GM23338 (cell line): Measurements from ENCODE around the gene IBA57. TPM values are rescaled to one million over a fixed set of nuclear protein-coding genes. Genes with fewer than 3 reads are reported as not detected.

Source experiments
- EZH2 ChIP-seq: fragments of 200-600 bp; sonication (generic); IDR thresholded peaks from one replicate; pipeline ENCODE4 v1.8.0; 2017; ENCODE audit warnings: antibody characterized with exemption, mild to moderate bottlenecking, low read depth; ENCODE audit not compliant: unreplicated experiment
- EZH2phosphoT487 ChIP-seq: fragments of 200-600 bp; sonication (generic); IDR thresholded peaks from one replicate; pipeline ENCODE4 v1.8.1; 2018; ENCODE audit warnings: antibody characterized with exemption; ENCODE audit not compliant: unreplicated experiment
- REST ChIP-seq: IDR thresholded peaks from one replicate; pipeline ENCODE4 v1.6.1; 2018; ENCODE audit warnings: antibody characterized with exemption; ENCODE audit not compliant: unreplicated experiment
- ZNF331 ChIP-seq: fragments of 250-450 bp; sonication (Bioruptor Pico); IDR thresholded peaks from 2 replicates; pipeline ENCODE4 v1.5.0; 2020; ENCODE audit warnings: low read depth, mild to moderate bottlenecking, moderate library complexity
- ZNF462 ChIP-seq: fragments of 250-450 bp; sonication (Bioruptor Pico); IDR thresholded peaks from 2 replicates; pipeline ENCODE4 v1.5.0; 2020; ENCODE audit warnings: mild to moderate bottlenecking, moderate library complexity
- polyA plus RNA-seq: library from polyadenylated mRNA; unstranded; fragments of >200 nt; fragmentation: Nextera tagmentation; extraction: Ambion mirVana; gene quantifications from 2 replicates; pipeline ENCODE4 v1.2.1, GENCODE V29; 2016
- total RNA-seq: library from RNA; depleted of rRNA; stranded (reverse); fragments of >200 nt; shearing (Covaris generic); gene quantifications from 2 replicates; pipeline ENCODE4 v1.2.3, GENCODE V29; 2014

IBA57 gene
- total and polyA plus RNA-seq, 2 experiments from 2014 or later: 1.1 to 10.3 TPM

GRCh38 chr1:228144193-228144992 is 21.2 kb upstream of the IBA57 start (continued):
- no peak for TF ChIP-seq ZNF462 (CRISPR knock-in tag)
- TF ChIP-seq EZH2phosphoT487: no peak
- TF ChIP-seq ZNF331 (CRISPR knock-in tag): no peak
- no peak for TF ChIP-seq REST
- no peak for TF ChIP-seq EZH2
